NCI-H1092 (cell line): ENCODE measurements around the gene S100A6.
A peak's percentile ranks its signal among the peaks of the same experiment; 100 is the strongest.

Experiments used
- DNase-seq: peaks from one replicate; lab custom pipeline; 2025; lab: John Stamatoyannopoulos, UW

The S100A6 gene

GRCh38 chr1:153503766-153504165 is 32.0 kb downstream of the S100A6 start:
- DNase-seq: no peak

GRCh38 chr1:153498746-153499145 is 37.0 kb downstream of the S100A6 start:
- DNase-seq: no peak

- DNase-seq: no peak
These were observed 40.3 kb downstream of the S100A6 start for GRCh38 chr1:153495536-153495935.

- peak; percentile 85 for DNase-seq
These were observed 40.7 kb downstream of the S100A6 start for GRCh38 chr1:153494976-153495535.

GRCh38 chr1:153493343-153493960 is 42.3 kb downstream of the S100A6 start:
- no peak for DNase-seq

GRCh38 chr1:153490272-153491051 is 45.3 kb downstream of the S100A6 start:
- peak; percentile 88 for DNase-seq

- no peak for DNase-seq
These were observed 47.1 kb downstream of the S100A6 start for GRCh38 chr1:153488731-153489130.

GRCh38 chr1:153487707-153488106 is 48.1 kb downstream of the S100A6 start:
- DNase-seq: no peak

- peak; percentile 91 for DNase-seq
These were observed 49.9 kb downstream of the S100A6 start for GRCh38 chr1:153485863-153486262.
